ENCODE measurements around the gene DOCK11. TPM values are rescaled to one million over a fixed set of nuclear protein-coding genes. Genes with fewer than 3 reads are reported as not detected.
"Not testable (repeated sequence)": the region's sequence is repeated elsewhere in the genome, so short reads cannot be mapped to it uniquely, and the experiment has no call there.

Gene DOCK11
- total RNA-seq, 1 donor from 2014 or later = 56.0 TPM

DNA sequence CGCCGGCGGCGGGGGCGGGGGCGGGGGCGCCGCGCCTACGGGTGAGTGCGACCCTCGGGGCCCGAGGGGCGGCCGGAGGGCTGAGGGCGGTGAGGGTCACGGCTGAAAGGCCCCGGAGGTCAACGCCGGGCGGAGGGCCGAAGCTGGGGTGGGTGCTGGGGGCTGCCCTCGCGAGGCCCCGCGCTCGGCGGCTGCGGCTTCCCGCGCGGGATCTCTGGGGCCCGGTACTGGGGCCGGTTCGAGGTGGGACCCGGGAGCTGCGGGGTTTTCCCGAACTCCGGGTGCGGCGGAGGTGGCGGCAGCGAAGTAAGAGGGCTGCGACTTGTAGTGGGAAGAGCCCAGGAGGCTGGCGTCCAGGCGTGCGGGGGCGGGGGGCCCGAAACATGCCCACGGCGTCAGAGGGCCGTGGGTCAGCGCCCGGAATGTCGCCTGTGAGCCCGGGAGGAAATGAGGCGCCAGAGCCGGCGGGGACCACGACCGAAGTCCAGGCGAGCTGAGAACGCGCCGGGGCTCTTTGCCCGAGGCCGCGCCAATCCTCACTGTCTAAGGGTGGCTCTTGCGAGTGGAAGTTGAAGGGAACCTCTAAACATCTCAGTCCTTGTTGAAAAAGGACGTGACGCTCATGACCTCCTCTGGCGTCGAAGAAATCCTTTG is 232.2 kb downstream of the DOCK11 start:
- Mint-ChIP-seq H3K4me3 (peak overlapping the region; percentile 81), H3K27ac (peak overlapping the region; percentile 35), H3K36me3 (ENCODE audit: low read depth) (no peaks in the 10 kb centered on the region), H3K4me1 (peaks cover 69% of the 10 kb centered on the region), H3K9me3 (no peaks in the 10 kb centered on the region), H3K27me3 (no peaks in the 10 kb centered on the region)
- TF ChIP-seq, protein P1, sequence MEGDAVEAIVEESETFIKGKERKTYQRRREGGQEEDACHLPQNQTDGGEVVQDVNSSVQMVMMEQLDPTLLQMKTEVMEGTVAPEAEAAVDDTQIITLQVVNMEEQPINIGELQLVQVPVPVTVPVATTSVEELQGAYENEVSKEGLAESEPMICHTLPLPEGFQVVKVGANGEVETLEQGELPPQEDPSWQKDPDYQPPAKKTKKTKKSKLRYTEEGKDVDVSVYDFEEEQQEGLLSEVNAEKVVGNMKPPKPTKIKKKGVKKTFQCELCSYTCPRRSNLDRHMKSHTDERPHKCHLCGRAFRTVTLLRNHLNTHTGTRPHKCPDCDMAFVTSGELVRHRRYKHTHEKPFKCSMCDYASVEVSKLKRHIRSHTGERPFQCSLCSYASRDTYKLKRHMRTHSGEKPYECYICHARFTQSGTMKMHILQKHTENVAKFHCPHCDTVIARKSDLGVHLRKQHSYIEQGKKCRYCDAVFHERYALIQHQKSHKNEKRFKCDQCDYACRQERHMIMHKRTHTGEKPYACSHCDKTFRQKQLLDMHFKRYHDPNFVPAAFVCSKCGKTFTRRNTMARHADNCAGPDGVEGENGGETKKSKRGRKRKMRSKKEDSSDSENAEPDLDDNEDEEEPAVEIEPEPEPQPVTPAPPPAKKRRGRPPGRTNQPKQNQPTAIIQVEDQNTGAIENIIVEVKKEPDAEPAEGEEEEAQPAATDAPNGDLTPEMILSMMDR (IDR thresholded peaks at IDR 0.05) = no peak
- ATAC-seq (ENCODE audit: low read depth) = peak; percentile 3
- no peak for DNase-seq
- ChIA-PET CTCF (no interaction called here), POLR2A (interaction anchor here (0.6 kb wide), 1 partner anchor 26 kb away, joined by 3 read pairs; no protein-coding TSS in a partner anchor)
- intact Hi-C loops (cut with micrococcal nuclease) = loop anchor here (1.0 to 2.0 kb wide), 2 partner anchors 10 to 45 kb away; no protein-coding TSS in a partner anchor

DNA sequence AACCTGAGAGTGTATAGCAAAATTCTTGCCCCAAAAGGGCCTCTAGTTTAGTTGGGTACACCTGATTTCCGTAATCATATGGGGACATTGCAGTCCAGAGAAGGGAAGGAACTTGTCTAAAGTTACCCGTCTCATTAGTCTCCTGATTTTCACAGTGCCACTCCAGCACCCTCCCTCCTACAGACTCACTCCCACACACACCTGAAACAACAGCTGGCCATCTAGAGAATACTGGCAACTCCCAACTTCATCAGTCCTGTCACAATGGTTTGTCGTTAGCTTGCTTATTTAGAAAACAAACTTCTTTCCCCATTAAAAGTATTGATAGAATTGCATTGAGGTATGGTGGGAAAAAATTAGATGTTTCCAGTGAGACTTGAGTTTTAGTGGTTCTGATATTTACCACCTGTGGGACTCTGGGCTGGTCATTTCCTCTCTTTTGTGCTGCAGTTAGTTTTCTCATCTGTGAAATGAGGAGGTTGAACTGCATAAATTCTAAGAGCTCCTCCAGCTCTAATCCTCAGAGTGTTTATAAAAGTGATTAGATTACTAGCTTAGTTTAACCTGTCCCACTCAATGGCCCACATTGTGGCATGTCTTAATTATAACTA is 233.5 kb downstream of the DOCK11 start:
- ChIA-PET POLR2A (interaction anchor here (1.7 kb wide), 1 partner anchor 23 kb away, joined by 6 read pairs; no protein-coding TSS in a partner anchor), CTCF (no interaction called here)
- ATAC-seq (ENCODE audit: low read depth) (no peak), DNase-seq (no peak)
- peak overlapping the region; percentile 81 for H3K4me3 Mint-ChIP-seq
- no peaks in the 10 kb centered on the region for H3K9me3 Mint-ChIP-seq
- TF ChIP-seq, protein P1 (IDR thresholded peaks at IDR 0.05) = no peak
- H3K36me3 Mint-ChIP-seq (ENCODE audit: low read depth) = no peaks in the 10 kb centered on the region
- peaks cover 55% of the 10 kb centered on the region for H3K4me1 Mint-ChIP-seq
- H3K27ac Mint-ChIP-seq = peak overlapping the region; percentile 27
- intact Hi-C loops (cut with micrococcal nuclease) = loop anchor here (1.0 kb wide), 1 partner anchor 23 kb away; no protein-coding TSS in a partner anchor
- no peaks in the 10 kb centered on the region for H3K27me3 Mint-ChIP-seq

DNA sequence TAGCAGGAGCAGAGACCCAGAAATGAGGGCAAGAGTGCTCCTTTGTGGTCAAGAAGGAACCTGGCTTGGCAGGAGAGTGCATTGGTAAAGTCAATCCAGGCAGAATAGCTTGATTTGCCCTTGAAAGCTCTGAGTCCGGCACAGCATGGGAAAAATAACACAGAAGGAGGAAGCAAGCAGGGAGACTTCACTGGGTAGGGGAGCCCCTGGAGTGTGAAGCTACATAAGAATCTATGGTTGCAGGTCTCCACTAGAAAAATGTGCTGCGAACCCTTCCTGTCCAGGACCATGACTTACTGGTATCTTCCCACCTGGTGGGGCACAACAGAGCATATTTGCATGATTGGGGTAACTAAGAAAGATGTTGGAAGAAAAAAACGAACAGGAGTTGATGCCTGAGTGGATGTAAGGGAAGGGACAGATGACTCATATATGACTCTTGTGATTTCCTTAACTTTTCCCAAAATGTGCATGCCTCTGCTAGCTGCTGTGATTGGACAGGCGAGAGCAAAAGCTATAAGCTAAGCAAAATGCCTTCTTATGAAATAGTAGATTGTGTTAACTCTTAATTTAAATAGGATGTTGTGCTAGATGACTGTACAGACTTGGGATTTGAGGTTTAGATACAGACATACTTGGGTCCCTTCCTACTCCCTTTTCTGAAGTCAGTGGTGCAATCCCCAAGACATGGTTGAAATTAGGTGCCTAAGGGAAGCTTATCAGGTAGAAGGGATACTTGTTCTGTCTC is 235.1 kb downstream of the DOCK11 start:
- ChIA-PET CTCF (no interaction called here), POLR2A (interaction anchor here (0.6 to 1.7 kb wide), 2 partner anchors 22 to 206 kb away, joined by 3 to 6 read pairs; no protein-coding TSS in a partner anchor)
- DNase-seq (no peak), ATAC-seq (ENCODE audit: low read depth) (no peak)
- no peaks in the 10 kb centered on the region for H3K36me3 Mint-ChIP-seq (ENCODE audit: low read depth)
- intact Hi-C loops (cut with micrococcal nuclease) = no loop called here
- no peaks in the 10 kb centered on the region for H3K9me3 Mint-ChIP-seq
- H3K4me3 Mint-ChIP-seq = no peak overlapping the region
- H3K4me1 Mint-ChIP-seq = peaks cover 52% of the 10 kb centered on the region
- peak overlapping the region; percentile 74 for H3K27ac Mint-ChIP-seq
- H3K27me3 Mint-ChIP-seq = no peaks in the 10 kb centered on the region
- TF ChIP-seq, protein P1 (IDR thresholded peaks at IDR 0.05) = no peak

DNA sequence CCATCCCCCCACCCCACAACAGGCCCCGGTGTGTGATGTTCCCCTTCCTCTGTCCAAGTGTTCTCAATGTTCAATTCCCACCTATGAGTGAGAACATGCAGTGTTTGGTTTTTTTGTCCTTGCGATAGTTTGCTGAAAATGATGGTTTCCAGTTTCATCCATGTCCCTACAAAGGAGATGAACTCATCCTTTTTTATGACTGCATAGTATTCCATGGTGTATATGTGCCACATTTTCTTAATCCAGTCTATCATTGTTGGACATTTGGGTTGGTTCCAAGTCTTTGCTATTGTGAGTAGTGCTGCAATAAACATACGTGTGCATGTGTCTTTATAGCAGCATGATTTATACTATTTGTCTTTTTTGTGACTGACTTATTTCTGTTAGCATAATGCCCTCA is 236.9 kb downstream of the DOCK11 start:
- H3K4me3 Mint-ChIP-seq; POLR2A ChIA-PET; H3K27me3 Mint-ChIP-seq; H3K9me3 Mint-ChIP-seq; DNase-seq; CTCF ChIA-PET; H3K36me3 Mint-ChIP-seq (ENCODE audit: low read depth); H3K27ac Mint-ChIP-seq; intact Hi-C loops (cut with micrococcal nuclease); ATAC-seq (ENCODE audit: low read depth): not testable (repeated sequence)
- peaks cover 54% of the 10 kb centered on the region for H3K4me1 Mint-ChIP-seq

DNA sequence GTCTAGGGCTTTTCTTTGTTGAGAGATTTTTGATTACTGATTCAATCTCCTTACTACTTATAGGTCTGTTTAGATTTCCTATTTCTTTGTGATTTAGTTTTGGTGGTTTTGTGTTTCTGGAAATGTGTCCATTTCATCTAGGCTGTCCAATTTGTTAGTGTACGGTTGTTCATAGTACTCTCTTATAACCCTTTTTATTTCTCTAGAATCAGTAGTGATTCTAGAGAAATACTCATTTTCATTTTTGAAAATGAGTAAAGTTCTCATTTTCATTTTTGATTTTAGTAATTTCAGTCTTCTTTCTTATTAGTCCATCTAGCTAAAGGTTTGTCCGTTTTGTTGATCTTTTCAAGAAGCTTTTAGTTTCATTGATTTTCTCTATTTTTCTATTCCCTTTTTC is 239.3 kb downstream of the DOCK11 start:
- DNase-seq (no peak), ATAC-seq (ENCODE audit: low read depth) (no peak)
- H3K4me3 Mint-ChIP-seq = no peak overlapping the region
- no peaks in the 10 kb centered on the region for H3K27me3 Mint-ChIP-seq
- H3K4me1 Mint-ChIP-seq = peaks cover 38% of the 10 kb centered on the region
- POLR2A ChIA-PET = no interaction called here
- CTCF ChIA-PET = no interaction called here
- H3K9me3 Mint-ChIP-seq = no peaks in the 10 kb centered on the region
- TF ChIP-seq, protein P1 (IDR thresholded peaks at IDR 0.05) = no peak
- peaks cover 2% of the 10 kb centered on the region for H3K36me3 Mint-ChIP-seq (ENCODE audit: low read depth)
- no peak overlapping the region for H3K27ac Mint-ChIP-seq
- intact Hi-C loops (cut with micrococcal nuclease) = no loop called here

Other genes with a start within 250 kb of the DOCK11 start
- 15.3 and 18.7 TPM in 2 replicates for gene WDR44, start 149.7 kb upstream of the DOCK11 start, total RNA-seq
- 13.9 and 15.0 TPM in 2 replicates for gene IL13RA1, start 231.8 kb downstream of the DOCK11 start, total RNA-seq